Fibroblast of pulmonary artery (primary cell): Measurements from ENCODE around the gene CHTOP.
A peak's percentile ranks its signal among the peaks of the same experiment; 100 is the strongest.

Source experiments
- DNase-seq: peaks from one replicate; pipeline ENCODE4 v3.0.0-alpha.2; 2010; ENCODE audit warnings: low read depth
- H3K4me3 ChIP-seq: replicated peaks from 2 replicates; pipeline ENCODE4 v1.5.1; 2011; ENCODE audit warnings: low read depth, mild to moderate bottlenecking, control low read depth, low read length, moderate library complexity
- TF ChIP-seq, protein P1 (sequence below): IDR thresholded peaks from 2 replicates; pipeline ENCODE4 v1.5.1; 2011; ENCODE audit warnings: mild to moderate bottlenecking, control low read depth, low read length, inconsistent platforms; ENCODE audit errors: missing control alignments

Gene CHTOP

DNA sequence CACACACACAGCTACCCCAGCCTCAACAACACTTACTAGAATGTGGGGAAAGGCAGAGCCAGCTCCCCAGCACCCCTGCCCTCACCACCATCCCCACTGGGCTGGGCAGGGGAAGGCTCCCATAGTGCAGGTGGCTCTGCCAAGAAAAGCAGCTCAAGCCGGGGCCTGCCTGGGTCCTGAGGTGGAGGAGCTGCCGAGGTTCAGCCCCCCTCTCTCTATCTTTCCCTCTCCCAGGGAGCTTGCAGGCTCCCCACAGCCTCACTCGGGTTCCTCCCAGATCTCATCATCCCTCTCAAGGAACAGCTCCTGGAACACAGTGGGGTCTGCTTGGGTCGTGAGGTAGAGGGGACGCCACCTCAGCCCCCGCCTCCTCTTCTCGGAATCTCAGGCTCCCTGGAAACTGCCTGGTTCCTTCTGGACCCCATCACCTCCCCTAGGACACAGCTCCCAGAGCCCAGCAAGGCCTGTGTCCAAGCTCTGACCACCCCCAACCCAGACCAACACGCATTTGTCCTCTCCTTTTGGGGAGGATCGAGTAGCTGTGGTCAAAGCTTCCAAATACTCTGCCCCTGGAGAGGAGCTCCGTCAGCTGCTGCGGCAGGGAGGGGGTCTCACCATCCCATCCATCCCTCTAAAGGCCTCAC is 21.6 kb upstream of the CHTOP start:
- TF ChIP-seq, protein P1, sequence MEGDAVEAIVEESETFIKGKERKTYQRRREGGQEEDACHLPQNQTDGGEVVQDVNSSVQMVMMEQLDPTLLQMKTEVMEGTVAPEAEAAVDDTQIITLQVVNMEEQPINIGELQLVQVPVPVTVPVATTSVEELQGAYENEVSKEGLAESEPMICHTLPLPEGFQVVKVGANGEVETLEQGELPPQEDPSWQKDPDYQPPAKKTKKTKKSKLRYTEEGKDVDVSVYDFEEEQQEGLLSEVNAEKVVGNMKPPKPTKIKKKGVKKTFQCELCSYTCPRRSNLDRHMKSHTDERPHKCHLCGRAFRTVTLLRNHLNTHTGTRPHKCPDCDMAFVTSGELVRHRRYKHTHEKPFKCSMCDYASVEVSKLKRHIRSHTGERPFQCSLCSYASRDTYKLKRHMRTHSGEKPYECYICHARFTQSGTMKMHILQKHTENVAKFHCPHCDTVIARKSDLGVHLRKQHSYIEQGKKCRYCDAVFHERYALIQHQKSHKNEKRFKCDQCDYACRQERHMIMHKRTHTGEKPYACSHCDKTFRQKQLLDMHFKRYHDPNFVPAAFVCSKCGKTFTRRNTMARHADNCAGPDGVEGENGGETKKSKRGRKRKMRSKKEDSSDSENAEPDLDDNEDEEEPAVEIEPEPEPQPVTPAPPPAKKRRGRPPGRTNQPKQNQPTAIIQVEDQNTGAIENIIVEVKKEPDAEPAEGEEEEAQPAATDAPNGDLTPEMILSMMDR, result no peak

DNA sequence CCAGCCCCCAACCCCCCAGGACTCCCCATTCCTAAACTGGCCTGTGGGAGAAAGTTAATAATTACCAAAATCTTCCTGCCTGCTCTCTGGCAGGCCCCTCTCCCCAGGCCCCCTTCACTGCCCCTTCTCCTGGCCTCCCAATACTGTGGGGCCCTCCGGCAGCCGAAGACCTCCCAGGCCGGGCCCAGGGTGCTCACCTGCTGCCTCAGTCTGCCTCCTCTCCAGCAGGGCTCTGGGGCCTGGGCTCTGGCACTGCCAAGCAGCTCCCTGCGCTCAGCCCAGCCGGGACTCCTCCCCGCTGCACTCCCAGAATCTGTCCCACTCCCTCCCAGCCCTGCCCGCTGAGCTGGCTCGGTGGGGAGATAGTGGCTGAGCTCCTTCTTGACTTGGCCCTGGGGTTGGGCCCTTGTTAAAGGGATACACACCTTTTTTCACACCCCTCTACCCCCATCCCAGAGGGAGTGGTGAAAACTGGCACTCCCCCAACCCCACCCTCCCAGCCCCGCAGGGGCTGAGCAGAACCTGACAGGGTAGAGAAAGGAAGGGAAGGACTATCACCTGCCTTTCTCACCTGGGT is 21.0 kb upstream of the CHTOP start, which contains the start of gene S100A16:
Gene S100A16, minus strand, starts transcription at position 383 of the 577 bp plus-strand sequence. CDS start 4,986 bp downstream, outside the sequence.
- DNase-seq, result peak; percentile 73
- peak within 1 kb of the TSS; percentile 90 for H3K4me3 ChIP-seq
- TF ChIP-seq, protein P1, result no peak

More for the DNA sequence above, 21.6 kb upstream of the CHTOP start:
- peak overlapping the region; percentile 90 for H3K4me3 ChIP-seq
- no peak for DNase-seq

DNA sequence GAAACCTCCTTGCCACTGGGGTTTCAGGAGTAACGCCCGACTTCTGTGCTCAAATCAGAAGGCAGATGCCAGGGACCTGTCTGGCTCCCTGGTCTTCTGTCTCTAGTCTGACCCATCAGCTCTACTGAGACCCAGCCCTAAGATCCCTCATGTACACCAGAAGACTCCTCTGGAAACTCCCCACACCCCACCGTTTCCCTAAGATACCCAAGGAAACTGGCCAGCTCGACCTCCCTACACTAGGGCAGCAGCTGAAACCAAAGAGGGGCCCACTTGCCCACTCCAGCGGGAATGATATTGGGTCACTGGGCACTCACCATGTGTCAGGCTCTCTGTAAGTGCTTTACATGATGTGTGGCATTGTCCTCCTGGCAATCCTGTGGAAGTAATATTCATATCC is 20.5 kb upstream of the CHTOP start:
- H3K4me3 ChIP-seq, result peak overlapping the region; percentile 90
- TF ChIP-seq, protein P1, result no peak
- no peak for DNase-seq

DNA sequence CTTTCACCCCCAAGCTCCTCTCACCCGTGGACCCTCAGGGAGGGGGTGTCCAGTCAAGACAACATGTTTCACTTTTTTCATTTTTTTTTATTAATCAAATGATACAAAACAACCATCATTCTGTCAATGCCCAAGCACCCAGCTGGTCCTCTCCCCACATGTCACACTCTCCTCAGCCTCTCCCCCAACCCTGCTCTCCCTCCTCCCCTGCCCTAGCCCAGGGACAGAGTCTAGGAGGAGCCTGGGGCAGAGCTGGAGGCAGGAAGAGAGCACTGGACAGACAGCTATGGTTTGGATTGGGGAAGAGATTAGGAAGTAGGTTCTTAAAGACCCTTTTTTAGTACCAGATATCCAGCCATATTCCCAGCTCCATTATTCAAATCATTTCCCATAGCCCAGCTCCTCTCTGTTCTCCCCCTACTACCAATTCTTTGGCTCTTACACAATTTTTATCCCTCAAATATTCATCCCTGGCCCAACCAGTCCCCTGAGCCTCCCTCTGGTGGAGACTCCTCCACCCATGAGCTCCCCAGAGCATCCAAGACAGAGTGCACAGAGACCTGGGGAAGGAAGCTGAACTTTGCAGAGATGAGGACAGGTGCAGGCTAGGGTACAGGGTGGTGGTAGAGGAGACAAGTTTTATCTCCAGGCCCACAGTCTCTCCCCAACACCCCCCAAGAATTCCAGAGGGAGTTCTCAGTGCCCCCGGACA is 19.5 kb upstream of the CHTOP start:
- TF ChIP-seq, protein P1, result peak; percentile 14
- no peak for DNase-seq
- H3K4me3 ChIP-seq, result no peak overlapping the region

DNA sequence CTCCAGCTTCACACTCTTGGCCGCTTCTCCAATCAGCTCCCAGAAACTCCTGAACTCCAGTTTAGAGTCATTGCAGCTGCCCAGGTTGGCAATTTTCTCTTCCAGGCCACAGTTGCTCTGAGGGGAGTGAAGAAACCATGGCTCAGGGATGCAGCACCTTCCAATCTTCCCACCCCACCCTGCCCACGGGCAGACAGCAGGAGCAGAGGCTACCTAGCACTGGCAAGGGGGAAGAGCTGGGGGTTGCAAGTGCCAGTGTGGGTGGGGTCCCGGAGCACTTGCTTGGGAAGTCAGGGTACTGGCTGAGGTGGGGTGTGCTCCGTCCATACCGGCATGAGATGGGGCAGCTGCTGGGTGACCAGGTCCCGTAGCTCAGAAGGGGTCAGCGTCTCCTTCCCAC is 19.0 kb upstream of the CHTOP start:
- TF ChIP-seq, protein P1, result no peak
- H3K4me3 ChIP-seq, result no peak overlapping the region

DNA sequence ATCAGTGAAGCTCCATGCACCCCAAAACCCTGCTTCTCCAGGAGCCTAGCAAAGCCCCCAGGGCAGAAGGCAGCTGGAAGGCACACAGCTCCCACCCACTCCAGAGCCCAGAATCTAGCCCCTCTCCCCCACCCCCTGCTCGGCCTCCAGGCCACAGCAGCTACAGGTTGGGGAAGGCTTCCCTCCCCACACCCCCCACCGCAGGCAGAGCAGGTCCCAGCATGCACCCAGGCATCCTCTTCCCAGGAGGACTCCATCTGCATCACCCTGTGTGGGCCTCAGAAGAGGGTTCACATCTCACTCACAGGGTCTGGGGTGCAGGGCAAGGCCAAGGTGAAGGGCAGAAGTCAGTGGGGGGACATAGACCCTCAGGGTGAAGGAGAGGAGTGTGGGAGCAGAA is 18.5 kb upstream of the CHTOP start:
- no peak for DNase-seq
- TF ChIP-seq, protein P1, result no peak
- no peak overlapping the region for H3K4me3 ChIP-seq

More for the DNA sequence above, 19.0 kb upstream of the CHTOP start:
- no peak for DNase-seq
